Astrocyte (in vitro differentiated cells and primary cell): ENCODE data around the gene SHANK1. TPM values are rescaled to one million over a fixed set of nuclear protein-coding genes. Genes with fewer than 3 reads are reported as not detected.

Experiments used
- DNase-seq: peaks from one replicate; pipeline ENCODE4 v3.0.0-alpha.2; 2010; ENCODE audit warnings: low read depth
- FAIRE-seq: peaks from 2 replicates; lab custom pipeline; 2011; peaks lifted over from hg19 to GRCh38; lab: Jason Lieb, UNC
- H2AFZ ChIP-seq: 2 replicates; pipeline ENCODE4 v1.6.0; 2012; ENCODE audit warnings: low read depth, low read length, inconsistent platforms
- H3K27ac ChIP-seq: 2 replicates; pipeline ENCODE4 v1.5.1; 2011; ENCODE audit warnings: low read depth, low read length, inconsistent platforms
- H3K27me3 ChIP-seq: 2 replicates; pipeline ENCODE4 v1.6.0; 2011; ENCODE audit warnings: low read length, inconsistent platforms; ENCODE audit not compliant: insufficient read depth
- H3K36me3 ChIP-seq: 2 replicates; pipeline ENCODE4 v1.5.1; 2011; ENCODE audit warnings: low read length, inconsistent platforms; ENCODE audit not compliant: insufficient read depth
- H3K4me1 ChIP-seq: 2 replicates; pipeline ENCODE4 v1.5.1; 2011; ENCODE audit warnings: low read length, inconsistent platforms; ENCODE audit not compliant: insufficient read depth
- H3K4me2 ChIP-seq: 2 replicates; pipeline ENCODE4 v1.6.0; 2012; ENCODE audit warnings: low read length, inconsistent platforms
- H3K4me3 ChIP-seq: 2 replicates; pipeline ENCODE4 v1.5.1; 2011; ENCODE audit warnings: low read depth, mild to moderate bottlenecking, low read length, inconsistent platforms; ENCODE audit not compliant: insufficient read depth
- H3K79me2 ChIP-seq: 2 replicates; pipeline ENCODE4 v1.6.0; 2012; ENCODE audit warnings: mild to moderate bottlenecking, low read length, inconsistent platforms; ENCODE audit not compliant: insufficient read depth
- H3K9ac ChIP-seq: 2 replicates; pipeline ENCODE4 v1.6.0; 2012; ENCODE audit warnings: mild to moderate bottlenecking, low read length, inconsistent platforms
- H3K9me3 ChIP-seq: 2 replicates; pipeline ENCODE4 v1.5.1; 2012; ENCODE audit warnings: low read depth, mild to moderate bottlenecking, low read length, inconsistent platforms; ENCODE audit not compliant: insufficient read depth
- H4K20me1 ChIP-seq: 2 replicates; pipeline ENCODE4 v1.6.0; 2012; ENCODE audit warnings: low read length, inconsistent platforms; ENCODE audit not compliant: insufficient read depth
- H3K27ac Mint-ChIP-seq: one replicate; pipeline ENCODE4 v1.8.0; 2021; ENCODE audit warnings: mild to moderate bottlenecking, mixed read lengths; ENCODE audit not compliant: unreplicated experiment
- H3K27me3 Mint-ChIP-seq: one replicate; pipeline ENCODE4 v1.8.0; 2021; ENCODE audit warnings: low read depth, mixed read lengths; ENCODE audit not compliant: unreplicated experiment
- H3K36me3 Mint-ChIP-seq: one replicate; pipeline ENCODE4 v1.8.0; 2021; ENCODE audit warnings: low read depth, mixed read lengths; ENCODE audit not compliant: unreplicated experiment
- H3K4me1 Mint-ChIP-seq: one replicate; pipeline ENCODE4 v1.8.0; 2021; ENCODE audit warnings: low read depth, mixed read lengths; ENCODE audit not compliant: unreplicated experiment
- H3K4me3 Mint-ChIP-seq: one replicate; pipeline ENCODE4 v1.8.0; 2021; ENCODE audit warnings: mild to moderate bottlenecking, moderate library complexity, mixed read lengths; ENCODE audit not compliant: unreplicated experiment
- H3K9me3 Mint-ChIP-seq: one replicate; pipeline ENCODE4 v1.8.0; 2021; ENCODE audit warnings: mild to moderate bottlenecking, mixed read lengths; ENCODE audit not compliant: unreplicated experiment
- EZH2 ChIP-seq: IDR thresholded peaks from 2 replicates; pipeline ENCODE4 v1.6.1; 2012; ENCODE audit warnings: mild to moderate bottlenecking, low read length, inconsistent platforms; ENCODE audit not compliant: insufficient read depth
- total RNA-seq: library from RNA; stranded (reverse); gene quantifications from 2 replicates; pipeline ENCODE4 v1.2.1, GENCODE V29; 2021
- TF ChIP-seq, protein P1 (sequence below): IDR thresholded peaks from 2 replicates; pipeline ENCODE4 v1.5.1; 2011; ENCODE audit warnings: low read depth, mild to moderate bottlenecking, inconsistent platforms, low read length, moderate library complexity; ENCODE audit not compliant: insufficient read depth

SHANK1 gene
- total RNA-seq, 1 donor from 2014 or later: not detected

DNA sequence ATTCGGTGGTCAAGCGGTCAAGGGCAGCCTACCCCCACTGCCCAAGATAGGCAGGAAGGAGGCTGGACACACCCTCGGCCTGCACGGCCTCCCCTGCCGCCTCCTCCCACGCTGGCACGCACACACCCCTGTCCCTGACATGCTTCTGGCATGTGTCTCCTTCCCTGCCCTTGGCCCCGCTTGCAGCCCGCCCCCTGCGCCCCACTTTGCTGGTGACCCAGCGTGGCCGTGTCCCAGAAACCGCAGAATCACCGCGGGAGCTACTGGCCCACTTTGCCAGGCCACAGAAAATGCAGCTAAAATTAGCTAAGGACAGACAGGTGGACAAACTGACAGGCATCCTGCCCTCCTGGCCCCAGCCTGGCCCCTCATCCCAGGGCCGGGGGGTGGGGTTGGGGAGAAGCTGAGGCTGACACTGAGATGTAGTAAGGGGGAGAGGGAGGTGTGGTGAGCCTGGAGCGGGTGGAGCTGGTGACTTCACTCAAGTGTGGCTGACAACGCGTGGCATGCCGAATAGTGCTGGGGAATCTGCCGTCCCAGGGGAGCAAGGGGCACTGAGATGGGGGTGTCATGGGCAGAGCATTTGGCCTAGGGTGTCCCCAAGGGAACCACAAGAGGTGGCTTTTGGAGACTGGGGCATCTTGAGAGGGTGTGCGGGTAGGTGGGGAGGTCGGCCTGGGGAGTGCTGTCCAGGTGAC is 2.4 kb downstream of the SHANK1 start:
- no peak for FAIRE-seq
- H3K9ac ChIP-seq: no peak overlapping the region
- no peaks in the 10 kb centered on the region for H3K4me1 ChIP-seq
- H3K9me3 ChIP-seq: no peaks in the 10 kb centered on the region
- Mint-ChIP-seq H3K27me3 (no peaks in the 10 kb centered on the region), H3K36me3 (no peaks in the 10 kb centered on the region), H3K4me1 (no peaks in the 10 kb centered on the region), H3K9me3 (peaks cover 34% of the 10 kb centered on the region), H3K27ac (no peak overlapping the region), H3K4me3 (no peak overlapping the region)
- H3K4me3 ChIP-seq: no peak overlapping the region
- no peak overlapping the region for H3K4me2 ChIP-seq
- no peak for DNase-seq
- H3K79me2 ChIP-seq: no peaks in the 10 kb centered on the region
- no peaks in the 10 kb centered on the region for H3K27me3 ChIP-seq
- no peaks in the 10 kb centered on the region for H4K20me1 ChIP-seq
- H3K36me3 ChIP-seq: no peaks in the 10 kb centered on the region
- no peak overlapping the region for H2AFZ ChIP-seq
- H3K27ac ChIP-seq: no peak overlapping the region
- TF ChIP-seq EZH2: no peak
- TF ChIP-seq, protein P1, sequence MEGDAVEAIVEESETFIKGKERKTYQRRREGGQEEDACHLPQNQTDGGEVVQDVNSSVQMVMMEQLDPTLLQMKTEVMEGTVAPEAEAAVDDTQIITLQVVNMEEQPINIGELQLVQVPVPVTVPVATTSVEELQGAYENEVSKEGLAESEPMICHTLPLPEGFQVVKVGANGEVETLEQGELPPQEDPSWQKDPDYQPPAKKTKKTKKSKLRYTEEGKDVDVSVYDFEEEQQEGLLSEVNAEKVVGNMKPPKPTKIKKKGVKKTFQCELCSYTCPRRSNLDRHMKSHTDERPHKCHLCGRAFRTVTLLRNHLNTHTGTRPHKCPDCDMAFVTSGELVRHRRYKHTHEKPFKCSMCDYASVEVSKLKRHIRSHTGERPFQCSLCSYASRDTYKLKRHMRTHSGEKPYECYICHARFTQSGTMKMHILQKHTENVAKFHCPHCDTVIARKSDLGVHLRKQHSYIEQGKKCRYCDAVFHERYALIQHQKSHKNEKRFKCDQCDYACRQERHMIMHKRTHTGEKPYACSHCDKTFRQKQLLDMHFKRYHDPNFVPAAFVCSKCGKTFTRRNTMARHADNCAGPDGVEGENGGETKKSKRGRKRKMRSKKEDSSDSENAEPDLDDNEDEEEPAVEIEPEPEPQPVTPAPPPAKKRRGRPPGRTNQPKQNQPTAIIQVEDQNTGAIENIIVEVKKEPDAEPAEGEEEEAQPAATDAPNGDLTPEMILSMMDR: no peak

DNA sequence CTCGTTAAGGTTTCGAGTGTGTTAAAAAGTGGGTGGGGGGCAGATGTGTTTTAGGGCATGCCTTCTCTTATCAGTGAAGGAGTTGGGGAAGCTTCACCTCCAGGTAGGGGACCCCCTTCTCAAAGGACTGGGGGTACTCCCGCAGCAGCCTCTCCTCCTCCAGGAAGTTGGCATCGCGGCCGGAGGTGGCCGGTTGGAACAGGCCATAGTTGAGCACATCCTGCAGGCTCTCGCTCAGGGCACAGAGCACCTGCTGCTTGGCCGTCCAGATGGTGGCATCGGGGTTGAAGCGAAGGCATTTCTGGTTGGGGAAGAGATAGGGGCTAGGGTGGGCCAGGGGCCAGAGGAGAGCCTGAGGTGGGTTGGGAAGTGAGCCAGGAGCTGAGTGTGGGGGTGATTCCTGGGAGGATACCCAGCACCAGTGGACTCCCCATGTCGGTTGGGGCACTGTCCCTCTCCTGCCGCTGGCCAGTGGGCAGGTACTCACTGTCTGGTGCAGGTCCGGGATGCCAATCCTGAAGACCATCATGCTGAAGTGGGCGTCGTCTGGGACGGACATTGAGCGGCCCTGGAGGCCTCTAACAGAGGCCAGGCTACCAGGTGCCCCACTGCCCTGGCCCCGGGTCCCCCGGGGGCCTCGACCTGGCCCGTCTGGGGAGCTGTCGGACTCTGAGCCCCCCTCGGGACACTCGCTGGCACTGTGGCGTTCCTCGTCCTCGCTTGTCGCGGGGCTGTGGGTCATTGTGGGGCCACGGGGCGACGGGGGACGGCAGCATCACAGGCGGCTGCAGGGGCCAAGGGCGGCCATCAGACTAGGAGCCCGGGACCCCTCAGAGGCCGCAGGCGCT is 3.2 kb downstream of the SHANK1 start:
- FAIRE-seq (no peak), DNase-seq (no peak)
- peaks cover 30% of the 10 kb centered on the region for H3K9me3 Mint-ChIP-seq
- Histone ChIP-seq H3K27ac (no peak overlapping the region), H4K20me1 (no peaks in the 10 kb centered on the region), H3K4me2 (no peak overlapping the region), H3K9ac (no peak overlapping the region), H3K79me2 (no peaks in the 10 kb centered on the region), H3K4me1 (no peaks in the 10 kb centered on the region), H3K36me3 (no peaks in the 10 kb centered on the region), H3K27me3 (no peaks in the 10 kb centered on the region), H3K9me3 (no peaks in the 10 kb centered on the region), H2AFZ (no peak overlapping the region), H3K4me3 (no peak overlapping the region)
- no peak overlapping the region for H3K27ac Mint-ChIP-seq
- H3K27me3 Mint-ChIP-seq: no peaks in the 10 kb centered on the region
- H3K4me3 Mint-ChIP-seq: no peak overlapping the region
- no peaks in the 10 kb centered on the region for H3K4me1 Mint-ChIP-seq
- no peaks in the 10 kb centered on the region for H3K36me3 Mint-ChIP-seq
- no peak for TF ChIP-seq EZH2
- TF ChIP-seq, protein P1: no peak
